Chondrocyte (in vitro differentiated cells): Measurements from ENCODE around the gene KIF20A. TPM values are rescaled to one million over a fixed set of nuclear protein-coding genes. Genes with fewer than 3 reads are reported as not detected.

Experiments
- DNase-seq: peaks from one replicate; pipeline ENCODE4 v3.0.0; 2021; ENCODE audit warnings: mixed read lengths, low spot score
- H3K27ac Mint-ChIP-seq: one replicate; pipeline ENCODE4 v1.8.0; 2021; ENCODE audit warnings: mild to moderate bottlenecking, moderate library complexity, mixed read lengths; ENCODE audit not compliant: unreplicated experiment
- H3K27me3 Mint-ChIP-seq: 2 replicates; pipeline ENCODE4 v1.8.0; 2021; ENCODE audit warnings: low read depth, mixed read lengths
- H3K36me3 Mint-ChIP-seq: 2 replicates; pipeline ENCODE4 v1.8.0; 2021; ENCODE audit warnings: low read depth, mixed read lengths
- H3K4me1 Mint-ChIP-seq: 2 replicates; pipeline ENCODE4 v1.8.0; 2021; ENCODE audit warnings: low read depth, mild to moderate bottlenecking, mixed read lengths
- H3K4me3 Mint-ChIP-seq: one replicate; pipeline ENCODE4 v1.8.0; 2021; ENCODE audit warnings: mild to moderate bottlenecking, moderate library complexity, mixed read lengths; ENCODE audit not compliant: unreplicated experiment
- H3K9me3 Mint-ChIP-seq: 2 replicates; pipeline ENCODE4 v1.8.0; 2021; ENCODE audit warnings: low read depth, mixed read lengths
- total RNA-seq: library from RNA; stranded (reverse); gene quantifications from 3 replicates; pipeline ENCODE4 v1.2.1, GENCODE V29; 2021
- TF ChIP-seq, protein P1 (sequence below): fragments of 200-600 bp; sonication (generic); IDR thresholded peaks from 2 replicates; pipeline ENCODE4 v1.5.0; 2021; ENCODE audit warnings: antibody characterized with exemption, mild to moderate bottlenecking, moderate library complexity

KIF20A gene
- total RNA-seq, 1 donor from 2014 or later, result 14.3 TPM

DNA sequence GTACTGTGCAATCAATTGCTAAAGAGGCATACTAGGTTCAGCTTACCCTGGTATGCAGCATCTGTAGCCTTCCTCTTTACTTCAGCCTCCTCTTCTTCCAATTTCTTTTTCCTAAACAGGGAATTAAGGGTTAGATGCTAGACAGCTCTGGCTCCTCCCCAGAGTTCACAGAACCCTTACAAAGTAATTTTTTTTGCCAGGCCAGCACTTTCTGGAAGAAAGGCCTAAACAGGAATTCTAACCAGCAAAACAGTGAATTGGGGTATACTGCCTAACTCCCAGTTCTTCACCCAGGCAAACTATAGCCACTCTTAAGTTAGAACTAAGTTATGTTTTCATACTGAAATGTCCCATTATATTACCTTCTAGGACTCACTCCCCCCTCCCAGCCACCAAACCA lies 8.6 kb upstream of the KIF20A start:
- no peak overlapping the region for H3K4me3 Mint-ChIP-seq
- no peaks in the 10 kb centered on the region for H3K4me1 Mint-ChIP-seq
- no peaks in the 10 kb centered on the region for H3K9me3 Mint-ChIP-seq
- no peaks in the 10 kb centered on the region for H3K27me3 Mint-ChIP-seq
- H3K27ac Mint-ChIP-seq, result no peak overlapping the region
- DNase-seq, result no peak
- H3K36me3 Mint-ChIP-seq, result peaks cover 41% of the 10 kb centered on the region
- TF ChIP-seq, protein P1, sequence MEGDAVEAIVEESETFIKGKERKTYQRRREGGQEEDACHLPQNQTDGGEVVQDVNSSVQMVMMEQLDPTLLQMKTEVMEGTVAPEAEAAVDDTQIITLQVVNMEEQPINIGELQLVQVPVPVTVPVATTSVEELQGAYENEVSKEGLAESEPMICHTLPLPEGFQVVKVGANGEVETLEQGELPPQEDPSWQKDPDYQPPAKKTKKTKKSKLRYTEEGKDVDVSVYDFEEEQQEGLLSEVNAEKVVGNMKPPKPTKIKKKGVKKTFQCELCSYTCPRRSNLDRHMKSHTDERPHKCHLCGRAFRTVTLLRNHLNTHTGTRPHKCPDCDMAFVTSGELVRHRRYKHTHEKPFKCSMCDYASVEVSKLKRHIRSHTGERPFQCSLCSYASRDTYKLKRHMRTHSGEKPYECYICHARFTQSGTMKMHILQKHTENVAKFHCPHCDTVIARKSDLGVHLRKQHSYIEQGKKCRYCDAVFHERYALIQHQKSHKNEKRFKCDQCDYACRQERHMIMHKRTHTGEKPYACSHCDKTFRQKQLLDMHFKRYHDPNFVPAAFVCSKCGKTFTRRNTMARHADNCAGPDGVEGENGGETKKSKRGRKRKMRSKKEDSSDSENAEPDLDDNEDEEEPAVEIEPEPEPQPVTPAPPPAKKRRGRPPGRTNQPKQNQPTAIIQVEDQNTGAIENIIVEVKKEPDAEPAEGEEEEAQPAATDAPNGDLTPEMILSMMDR, result no peak

DNA sequence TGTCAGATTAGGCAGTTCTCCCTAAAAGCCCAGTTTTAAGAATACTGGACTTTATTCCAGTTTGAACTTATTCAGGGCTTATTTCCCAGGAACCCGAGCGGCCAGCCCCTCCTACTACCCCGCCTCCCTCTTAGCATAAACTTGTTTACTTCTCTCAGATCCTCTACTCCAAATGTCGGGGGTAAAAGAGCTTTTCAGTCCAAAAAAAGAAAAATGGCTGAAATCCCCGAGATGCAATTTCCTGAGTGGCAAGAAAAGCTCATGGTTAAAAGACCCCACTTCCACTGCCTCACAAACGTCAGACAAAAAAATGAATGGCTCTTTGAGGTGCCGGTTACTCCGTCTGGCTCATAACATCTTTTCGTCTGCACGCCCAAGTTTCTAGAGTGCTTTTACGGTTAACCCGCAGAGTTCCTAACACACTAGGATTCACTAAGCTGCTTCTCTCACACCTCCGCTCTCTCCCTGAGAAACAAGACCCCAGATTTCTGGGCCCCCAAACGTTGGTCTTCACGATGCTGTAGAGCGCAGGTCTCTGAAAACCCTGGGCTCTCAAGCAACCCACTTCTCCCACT lies 884 bp upstream of the KIF20A start:
- Mint-ChIP-seq H3K27ac (no peak overlapping the region), H3K4me3 (no peak overlapping the region), H3K9me3 (no peaks in the 10 kb centered on the region), H3K36me3 (peaks cover 5% of the 10 kb centered on the region), H3K27me3 (no peaks in the 10 kb centered on the region), H3K4me1 (peaks cover 13% of the 10 kb centered on the region)
- no peak for DNase-seq
- TF ChIP-seq, protein P1, result no peak

DNA sequence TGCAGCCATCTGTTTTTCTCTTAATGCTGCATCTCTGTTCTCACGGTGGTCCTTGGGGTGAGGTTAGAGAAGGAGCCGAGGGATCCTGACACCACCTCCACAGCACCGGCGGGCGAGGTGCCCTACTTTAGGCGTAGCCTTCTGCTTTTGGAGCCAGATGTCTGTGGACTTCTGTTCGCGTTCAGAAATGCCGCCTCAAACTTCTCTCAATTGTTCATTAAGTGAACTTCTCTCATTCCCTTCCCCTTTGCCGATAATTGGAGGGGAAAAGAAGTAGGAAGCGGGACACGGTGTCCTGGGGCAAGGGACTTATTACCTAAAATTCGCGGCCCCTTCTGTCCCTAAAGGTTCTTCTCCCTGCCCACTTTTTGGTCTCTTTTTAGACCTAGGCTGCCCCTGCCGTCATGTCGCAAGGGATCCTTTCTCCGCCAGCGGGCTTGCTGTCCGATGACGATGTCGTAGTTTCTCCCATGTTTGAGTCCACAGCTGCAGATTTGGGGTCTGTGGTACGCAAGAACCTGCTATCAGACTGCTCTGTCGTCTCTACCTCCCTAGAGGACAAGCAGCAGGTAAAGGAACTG lies 455 bp downstream of the KIF20A start:
- no peaks in the 10 kb centered on the region for H3K27me3 Mint-ChIP-seq
- no peak overlapping the region for H3K27ac Mint-ChIP-seq
- H3K9me3 Mint-ChIP-seq, result no peaks in the 10 kb centered on the region
- no peak for DNase-seq
- H3K4me1 Mint-ChIP-seq, result peaks cover 13% of the 10 kb centered on the region
- peaks cover 4% of the 10 kb centered on the region for H3K36me3 Mint-ChIP-seq
- TF ChIP-seq, protein P1, result no peak
- no peak overlapping the region for H3K4me3 Mint-ChIP-seq

DNA sequence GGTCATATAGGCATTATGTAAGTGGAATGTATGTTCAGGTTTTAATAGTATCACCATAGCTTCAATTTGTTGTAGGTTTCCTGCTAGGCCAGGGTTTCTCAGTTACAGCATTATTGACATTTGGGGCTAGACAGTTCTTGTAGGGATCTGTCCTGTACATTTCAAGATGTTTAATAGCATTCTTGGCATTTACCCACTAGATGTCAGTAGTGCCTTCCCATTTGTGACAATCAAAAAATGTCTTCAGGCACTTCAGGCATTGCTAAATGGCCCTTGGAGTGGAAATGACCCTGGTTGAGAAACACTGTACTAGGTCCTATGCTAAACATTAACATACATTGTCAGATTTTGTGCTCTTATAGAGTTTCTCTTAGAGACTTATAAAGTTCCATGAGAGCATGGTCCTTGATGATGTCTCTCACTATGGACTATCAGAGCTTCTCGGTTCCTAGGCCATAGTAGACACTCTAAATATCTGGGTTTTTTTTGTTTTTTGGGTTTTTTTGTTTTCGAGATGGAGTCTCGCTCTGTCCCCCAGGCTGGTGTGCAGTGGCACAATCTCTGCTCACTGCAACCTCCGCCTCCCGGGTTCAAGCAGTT lies 1.4 kb downstream of the KIF20A start:
- H3K27me3 Mint-ChIP-seq, result no peaks in the 10 kb centered on the region
- no peak for DNase-seq
- peaks cover 2% of the 10 kb centered on the region for H3K36me3 Mint-ChIP-seq
- H3K27ac Mint-ChIP-seq, result peak overlapping the region; percentile 13
- TF ChIP-seq, protein P1, result peak; percentile 83
- H3K9me3 Mint-ChIP-seq, result no peaks in the 10 kb centered on the region
- no peak overlapping the region for H3K4me3 Mint-ChIP-seq
- peaks cover 13% of the 10 kb centered on the region for H3K4me1 Mint-ChIP-seq

DNA sequence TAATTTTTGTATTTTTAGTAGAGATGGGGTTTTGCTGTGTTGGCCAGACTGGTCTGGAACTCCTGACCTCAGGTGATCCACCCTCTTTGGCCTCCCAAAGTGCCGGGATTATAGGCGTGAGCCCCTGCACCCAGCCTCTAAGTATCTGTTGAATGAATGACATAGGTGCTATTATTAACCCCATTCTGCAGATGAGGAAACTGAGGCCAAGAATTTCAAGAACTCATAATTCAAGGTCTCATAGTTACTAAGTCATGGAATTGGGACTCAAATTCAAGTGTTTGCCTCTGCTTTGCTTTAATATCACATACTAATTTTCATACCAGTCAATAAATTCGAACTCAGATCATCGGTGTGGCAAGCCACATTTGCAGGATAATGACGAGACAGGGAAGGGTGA lies 1.9 kb downstream of the KIF20A start:
- Mint-ChIP-seq H3K9me3 (no peaks in the 10 kb centered on the region), H3K4me3 (no peak overlapping the region), H3K27ac (peak overlapping the region; percentile 13), H3K36me3 (peaks cover 4% of the 10 kb centered on the region), H3K4me1 (peaks cover 13% of the 10 kb centered on the region), H3K27me3 (no peaks in the 10 kb centered on the region)
- no peak for DNase-seq
- TF ChIP-seq, protein P1, result no peak
